Ramos (cell line): ENCODE data around the gene KCNA2.

Source experiments
- in situ Hi-C: fragments of 300-500 bp; cut with MboI; formaldehyde crosslinking; loops from one replicate; pipeline ENCODE4 v1.14.3; 2022; ENCODE audit warnings: low sequenced_read_pairs; ENCODE audit not compliant: unreplicated experiment

The KCNA2 gene

GRCh38 chr1:110630839-110631663 is 24.9 kb upstream of the KCNA2 start:
- in situ Hi-C loops = no loop called here

- in situ Hi-C loops = no loop called here
Measured at GRCh38 chr1:110628323-110629105, 22.4 kb upstream of the KCNA2 start.

- in situ Hi-C loops = no loop called here
Measured at GRCh38 chr1:110627764-110628163, 21.6 kb upstream of the KCNA2 start.

- in situ Hi-C loops = no loop called here
Measured at GRCh38 chr1:110626889-110627288, 20.7 kb upstream of the KCNA2 start.

GRCh38 chr1:110620686-110621085 is 14.5 kb upstream of the KCNA2 start:
- in situ Hi-C loops = no loop called here

- in situ Hi-C loops = no loop called here
Measured at GRCh38 chr1:110620250-110620615, 14.1 kb upstream of the KCNA2 start.

- in situ Hi-C loops = loop anchor here (10.0 kb wide), 1 partner anchor 375 kb away; no protein-coding TSS in a partner anchor
Measured at GRCh38 chr1:110619412-110620249, 13.5 kb upstream of the KCNA2 start.

GRCh38 chr1:110618668-110619067 is 12.5 kb upstream of the KCNA2 start:
- in situ Hi-C loops = loop anchor here (10.0 kb wide), 1 partner anchor 376 kb away; no protein-coding TSS in a partner anchor

- in situ Hi-C loops = loop anchor here (10.0 kb wide), 1 partner anchor 377 kb away; no protein-coding TSS in a partner anchor
Measured at GRCh38 chr1:110617589-110617988, 11.4 kb upstream of the KCNA2 start.

GRCh38 chr1:110617116-110617515 is 11.0 kb upstream of the KCNA2 start:
- in situ Hi-C loops = loop anchor here (10.0 kb wide), 1 partner anchor 378 kb away; no protein-coding TSS in a partner anchor

GRCh38 chr1:110616587-110616986 is 10.4 kb upstream of the KCNA2 start:
- in situ Hi-C loops = loop anchor here (10.0 kb wide), 1 partner anchor 378 kb away; no protein-coding TSS in a partner anchor

- in situ Hi-C loops = loop anchor here (10.0 kb wide), 1 partner anchor 379 kb away; no protein-coding TSS in a partner anchor
Measured at GRCh38 chr1:110615548-110616130, 9.5 kb upstream of the KCNA2 start.

GRCh38 chr1:110612060-110612745 is 6.0 kb upstream of the KCNA2 start:
- in situ Hi-C loops = loop anchor here (5.0 to 10.0 kb wide), 3 partner anchors 75 to 383 kb away; no protein-coding TSS in a partner anchor

- in situ Hi-C loops = loop anchor here (5.0 to 10.0 kb wide), 3 partner anchors 73 to 384 kb away; no protein-coding TSS in a partner anchor
Measured at GRCh38 chr1:110610696-110611286, 4.6 kb upstream of the KCNA2 start.

- in situ Hi-C loops = loop anchor here (5.0 to 10.0 kb wide), 3 partner anchors 73 to 385 kb away; no protein-coding TSS in a partner anchor
Measured at GRCh38 chr1:110610084-110610483, 3.9 kb upstream of the KCNA2 start.

- in situ Hi-C loops = no loop called here
Measured at GRCh38 chr1:110608247-110608646, 2.1 kb upstream of the KCNA2 start.

GRCh38 chr1:110607536-110608230 is 1.5 kb upstream of the KCNA2 start:
- in situ Hi-C loops = no loop called here
